H9 (cell line): ENCODE measurements around the gene EFCAB5. TPM values are rescaled to one million over a fixed set of nuclear protein-coding genes. Genes with fewer than 3 reads are reported as not detected.

Experiments used
- DNase-seq: peaks from one replicate; pipeline ENCODE4 v3.0.0-alpha.2; 2017
- H2AFZ ChIP-seq: one replicate; pipeline ENCODE4 v1.6.1; 2013; ENCODE audit warnings: mild to moderate bottlenecking, low read length, control low read depth, moderate library complexity
- H2AK5ac ChIP-seq: 2 replicates; pipeline ENCODE4 v1.6.1; 2013; ENCODE audit warnings: low read length, control low read depth, mixed read lengths; ENCODE audit not compliant: insufficient read length
- H2BK120ac ChIP-seq: one replicate; pipeline ENCODE4 v1.6.1; 2013; ENCODE audit warnings: low read depth, mild to moderate bottlenecking, low read length, control low read depth, inconsistent platforms; ENCODE audit not compliant: poor library complexity, severe bottlenecking
- H2BK12ac ChIP-seq: 2 replicates; pipeline ENCODE4 v1.6.1; 2013; ENCODE audit warnings: low read length, control low read depth, mixed read lengths, low read depth; ENCODE audit not compliant: insufficient read length
- H2BK15ac ChIP-seq: 2 replicates; pipeline ENCODE4 v1.6.1; 2013; ENCODE audit warnings: low read depth, low read length, control low read depth
- H2BK20ac ChIP-seq: one replicate; pipeline ENCODE4 v1.6.1; 2013; ENCODE audit warnings: low read depth, mild to moderate bottlenecking, low read length, control low read depth, inconsistent platforms; ENCODE audit not compliant: poor library complexity, severe bottlenecking
- H2BK5ac ChIP-seq: 2 replicates; pipeline ENCODE4 v1.6.1; 2013; ENCODE audit warnings: low read length, control low read depth, mixed read lengths; ENCODE audit not compliant: insufficient read length
- H3K14ac ChIP-seq: 2 replicates; pipeline ENCODE4 v1.6.1; 2013; ENCODE audit warnings: low read length, control low read depth; ENCODE audit not compliant: insufficient read depth
- H3K18ac ChIP-seq: 2 replicates; pipeline ENCODE4 v1.6.1; 2013; ENCODE audit warnings: low read depth, mild to moderate bottlenecking, mixed read lengths, low read length, control low read depth; ENCODE audit not compliant: insufficient read length
- H3K23ac ChIP-seq: 2 replicates; pipeline ENCODE4 v1.6.1; 2013; ENCODE audit warnings: low read length, control low read depth, mixed read lengths, low read depth; ENCODE audit not compliant: insufficient read length
- H3K23me2 ChIP-seq: 2 replicates; pipeline ENCODE4 v1.6.1; 2013; ENCODE audit warnings: low read depth, mild to moderate bottlenecking, mixed read lengths, low read length, control low read depth; ENCODE audit not compliant: insufficient read length, poor library complexity, severe bottlenecking
- H3K27ac ChIP-seq: 2 replicates; pipeline ENCODE4 v1.5.1; 2013; ENCODE audit warnings: low read length, control low read depth, mixed read lengths, low read depth; ENCODE audit not compliant: insufficient read length
- H3K27me3 ChIP-seq: 2 replicates; pipeline ENCODE4 v1.6.1; 2013; ENCODE audit warnings: low read length, control low read depth, inconsistent platforms; ENCODE audit not compliant: insufficient read depth
- H3K4ac ChIP-seq: 2 replicates; pipeline ENCODE4 v1.6.1; 2013; ENCODE audit warnings: low read depth, mild to moderate bottlenecking, control low read depth, inconsistent platforms, low read length, moderate library complexity
- H3K4me1 ChIP-seq: 2 replicates; pipeline ENCODE4 v1.6.1; 2013; ENCODE audit warnings: low read length, control low read depth, inconsistent platforms; ENCODE audit not compliant: insufficient read depth
- H3K4me2 ChIP-seq: 2 replicates; pipeline ENCODE4 v1.6.1; 2013; ENCODE audit warnings: low read length, control low read depth, mixed read lengths; ENCODE audit not compliant: insufficient read length, insufficient read depth
- H3K56ac ChIP-seq: 2 replicates; pipeline ENCODE4 v1.6.1; 2013; ENCODE audit warnings: low read depth, mild to moderate bottlenecking, mixed read lengths, low read length, control low read depth; ENCODE audit not compliant: insufficient read length
- H3K79me1 ChIP-seq: 2 replicates; pipeline ENCODE4 v1.6.1; 2013; ENCODE audit warnings: low read depth, mild to moderate bottlenecking, moderate library complexity, low read length, control low read depth, inconsistent platforms; ENCODE audit not compliant: insufficient read depth, poor library complexity, severe bottlenecking
- H3K79me2 ChIP-seq: 2 replicates; pipeline ENCODE4 v1.6.1; 2013; ENCODE audit warnings: low read length, control low read depth, inconsistent platforms; ENCODE audit not compliant: insufficient read depth
- H3K9ac ChIP-seq: 2 replicates; pipeline ENCODE4 v1.6.1; 2013; ENCODE audit warnings: low read length, control low read depth, mixed read lengths; ENCODE audit not compliant: insufficient read length; ENCODE audit errors: extremely low read depth
- H3K9me3 ChIP-seq: one replicate; pipeline ENCODE4 v1.6.1; 2013; ENCODE audit warnings: low read depth, low read length, inconsistent platforms; ENCODE audit not compliant: control insufficient read depth
- H3T11ph ChIP-seq: one replicate; pipeline ENCODE4 v1.6.1; 2013; ENCODE audit warnings: mild to moderate bottlenecking, low read length, control low read depth, inconsistent platforms
- H4K20me1 ChIP-seq: one replicate; pipeline ENCODE4 v1.6.1; 2013; ENCODE audit not compliant: control insufficient read depth, insufficient read length, insufficient read depth
- H4K5ac ChIP-seq: 2 replicates; pipeline ENCODE4 v1.6.1; 2013; ENCODE audit warnings: low read depth, mild to moderate bottlenecking, mixed read lengths, low read length, control low read depth; ENCODE audit not compliant: insufficient read length
- H4K8ac ChIP-seq: replicated peaks from 2 replicates; pipeline ENCODE4 v1.6.1; 2013; ENCODE audit warnings: low read length, control low read depth, mixed read lengths, low read depth; ENCODE audit not compliant: insufficient read length
- H4K91ac ChIP-seq: 2 replicates; pipeline ENCODE4 v1.6.1; 2013; ENCODE audit warnings: low read depth, mild to moderate bottlenecking, moderate library complexity, mixed read lengths, low read length, control low read depth; ENCODE audit not compliant: insufficient read length
- H3K27ac Mint-ChIP-seq, 3 experiments: 2 replicates in 2 of 3; 3 replicates in 1 of 3; pipeline ENCODE4 v1.8.0; 2020 to 2021; ENCODE audit warnings: mixed read lengths in 3 of 3, mild to moderate bottlenecking in 1 of 3, moderate library complexity in 1 of 3
- H3K27me3 Mint-ChIP-seq: 2 replicates; pipeline ENCODE4 v1.8.0; 2021; ENCODE audit warnings: low read depth, mild to moderate bottlenecking, moderate library complexity, mixed read lengths
- H3K36me3 Mint-ChIP-seq, 3 experiments: 2 replicates in 2 of 3; 3 replicates in 1 of 3; pipeline ENCODE4 v1.8.0; 2020 to 2021; ENCODE audit warnings: low read depth in 3 of 3, mixed read lengths in 3 of 3; ENCODE audit not compliant: insufficient read depth in 1 of 3
- H3K4me1 Mint-ChIP-seq, 2 experiments: 2 replicates each; pipeline ENCODE4 v1.8.0; 2020; ENCODE audit warnings: mixed read lengths in 2 of 2
- H3K4me3 Mint-ChIP-seq, 2 experiments: 2 replicates in 1 of 2; 3 replicates in 1 of 2; pipeline ENCODE4 v1.8.0; 2020 to 2021; ENCODE audit warnings: mild to moderate bottlenecking in 2 of 2, mixed read lengths in 2 of 2, moderate library complexity in 1 of 2
- H3K9me3 Mint-ChIP-seq, 2 experiments: 2 replicates in 1 of 2; 3 replicates in 1 of 2; pipeline ENCODE4 v1.8.0; 2020; ENCODE audit warnings: mild to moderate bottlenecking in 2 of 2, mixed read lengths in 2 of 2, moderate library complexity in 1 of 2
- WGBS: extraction: QIAGEN DNeasy Blood & Tissue Kit; methylation state at CpG from one replicate; pipeline ENCODE4 v1.1.7; 2013; ENCODE audit warnings: missing lambda C conversion rate, low lambda C conversion rate, mixed read lengths; ENCODE audit not compliant: insufficient read length; ENCODE audit errors: extremely low coverage; 5-methylcytosine and 5-hydroxymethylcytosine counted together
- total RNA-seq: library from RNA; stranded (reverse); gene quantifications from 2 replicates; pipeline ENCODE4 v1.2.1, GENCODE V29; 2021
- TF ChIP-seq, protein P1 (sequence below): fragments of 200-600 bp; sonication (generic); conservative IDR thresholded peaks from 3 replicates; pipeline ENCODE4 v1.8.0; 2021; ENCODE audit warnings: antibody characterized with exemption, mild to moderate bottlenecking

EFCAB5 gene
- total RNA-seq, 1 experiment from 2014 or later: not detected

- H3K79me2 ChIP-seq: no peaks in the 10 kb centered on the region
- H3K27me3 Mint-ChIP-seq: no peaks in the 10 kb centered on the region
- WGBS: no CpG with 5 or more reads among the region's 1 CpG
- no peak overlapping the region for H3K56ac ChIP-seq
- H4K20me1 ChIP-seq: no peaks in the 10 kb centered on the region
- no peaks in the 10 kb centered on the region; a peak in 2 of 7 replicates for H3K36me3 Mint-ChIP-seq
- no peaks in the 10 kb centered on the region for H3K4me1 Mint-ChIP-seq
- no peak overlapping the region for H2AK5ac ChIP-seq
- no peak overlapping the region for H3K4ac ChIP-seq
- no peak overlapping the region for H4K91ac ChIP-seq
- H3K18ac ChIP-seq: no peak overlapping the region
- no peak overlapping the region for H3K4me3 Mint-ChIP-seq
- no peak overlapping the region for H2BK15ac ChIP-seq
- TF ChIP-seq, protein P1, sequence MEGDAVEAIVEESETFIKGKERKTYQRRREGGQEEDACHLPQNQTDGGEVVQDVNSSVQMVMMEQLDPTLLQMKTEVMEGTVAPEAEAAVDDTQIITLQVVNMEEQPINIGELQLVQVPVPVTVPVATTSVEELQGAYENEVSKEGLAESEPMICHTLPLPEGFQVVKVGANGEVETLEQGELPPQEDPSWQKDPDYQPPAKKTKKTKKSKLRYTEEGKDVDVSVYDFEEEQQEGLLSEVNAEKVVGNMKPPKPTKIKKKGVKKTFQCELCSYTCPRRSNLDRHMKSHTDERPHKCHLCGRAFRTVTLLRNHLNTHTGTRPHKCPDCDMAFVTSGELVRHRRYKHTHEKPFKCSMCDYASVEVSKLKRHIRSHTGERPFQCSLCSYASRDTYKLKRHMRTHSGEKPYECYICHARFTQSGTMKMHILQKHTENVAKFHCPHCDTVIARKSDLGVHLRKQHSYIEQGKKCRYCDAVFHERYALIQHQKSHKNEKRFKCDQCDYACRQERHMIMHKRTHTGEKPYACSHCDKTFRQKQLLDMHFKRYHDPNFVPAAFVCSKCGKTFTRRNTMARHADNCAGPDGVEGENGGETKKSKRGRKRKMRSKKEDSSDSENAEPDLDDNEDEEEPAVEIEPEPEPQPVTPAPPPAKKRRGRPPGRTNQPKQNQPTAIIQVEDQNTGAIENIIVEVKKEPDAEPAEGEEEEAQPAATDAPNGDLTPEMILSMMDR: no peak
- no peak for DNase-seq
- H4K5ac ChIP-seq: no peak overlapping the region
- H3K4me1 ChIP-seq: no peaks in the 10 kb centered on the region
- no peak overlapping the region for H2BK120ac ChIP-seq
- no peak overlapping the region for H2BK20ac ChIP-seq
- no peak overlapping the region for H3K14ac ChIP-seq
- no peak overlapping the region for H2BK5ac ChIP-seq
- H2AFZ ChIP-seq: no peak overlapping the region
- H3K27ac Mint-ChIP-seq: no peak overlapping the region
- H2BK12ac ChIP-seq: no peak overlapping the region
- no peak overlapping the region for H3T11ph ChIP-seq
- no peaks in the 10 kb centered on the region for H3K23me2 ChIP-seq
- H3K4me2 ChIP-seq: no peak overlapping the region
- H3K9me3 ChIP-seq: no peaks in the 10 kb centered on the region
- H3K23ac ChIP-seq: no peak overlapping the region
- H3K27ac ChIP-seq: no peak overlapping the region
- H3K79me1 ChIP-seq: no peaks in the 10 kb centered on the region
- H4K8ac ChIP-seq: no peak overlapping the region
- no peaks in the 10 kb centered on the region for H3K27me3 ChIP-seq
- H3K9ac ChIP-seq: no peak overlapping the region
- H3K9me3 Mint-ChIP-seq: peaks cover 11 to 16% of the 10 kb centered on the region in 2 experiments; a peak in 4 of 5 replicates
Measured at GRCh38 chr17:30064738-30065137, 123.3 kb downstream of the EFCAB5 start.
